CD4-positive, alpha-beta T cell treated with Interleukin-4 for 4 hours (primary cell): ENCODE results near the gene DCTPP1.
A peak's percentile ranks its signal among the peaks of the same experiment; 100 is the strongest.
"Not testable (repeated sequence)": the region's sequence is repeated elsewhere in the genome, so short reads cannot be mapped to it uniquely, and the experiment has no call there.

ENCODE experiments used
- DNase-seq: peaks from one replicate; pipeline ENCODE4 v3.0.0-alpha.2; 2020

The DCTPP1 gene

GRCh38 chr16:30409125-30410060 is 20.4 kb downstream of the DCTPP1 start:
- peak; percentile 90 for DNase-seq

GRCh38 chr16:30407804-30408534 is 21.9 kb downstream of the DCTPP1 start:
- no peak for DNase-seq

GRCh38 chr16:30407102-30407803 is 22.6 kb downstream of the DCTPP1 start, which contains the start of gene ZNF771:
Gene ZNF771, plus strand, starts transcription at chr16:30407606. Its CDS starts 448 bp downstream, at chr16:30408054.
- peak; percentile 82 for DNase-seq

GRCh38 chr16:30406795-30407101 is 23.1 kb downstream of the DCTPP1 start:
- DNase-seq = no peak

- DNase-seq = no peak
Observed at GRCh38 chr16:30401768-30402425, 27.9 kb downstream of the DCTPP1 start.

GRCh38 chr16:30399435-30400186 is 30.2 kb downstream of the DCTPP1 start:
- no peak for DNase-seq

- no peak for DNase-seq
Observed at GRCh38 chr16:30398661-30399434, 31.0 kb downstream of the DCTPP1 start.

- DNase-seq = no peak
Observed at GRCh38 chr16:30397776-30398660, 31.8 kb downstream of the DCTPP1 start.

- DNase-seq = no peak
Observed at GRCh38 chr16:30397056-30397455, 32.8 kb downstream of the DCTPP1 start.

- not testable (repeated sequence) for DNase-seq
Observed at GRCh38 chr16:30396627-30397026, 33.2 kb downstream of the DCTPP1 start.

GRCh38 chr16:30395992-30396585 is 33.7 kb downstream of the DCTPP1 start:
- DNase-seq = no peak

GRCh38 chr16:30395155-30395991 is 34.5 kb downstream of the DCTPP1 start, which contains the start of gene ZNF48:
Gene ZNF48, plus strand, starts transcription at chr16:30395420. Its CDS starts 375 bp downstream, at chr16:30395795.
- peak; percentile 64 for DNase-seq

GRCh38 chr16:30394592-30395154 is 35.2 kb downstream of the DCTPP1 start:
- no peak for DNase-seq

- DNase-seq = no peak
Observed at GRCh38 chr16:30383521-30383920, 46.3 kb downstream of the DCTPP1 start.

- peak; percentile 79 for DNase-seq
Observed at GRCh38 chr16:30382111-30382881, 47.5 kb downstream of the DCTPP1 start, which contains the start of gene SEPTIN1. Gene SEPTIN1, minus strand, starts transcription at chr16:30382561. Its CDS starts 19 bp downstream, at chr16:30382542.

GRCh38 chr16:30381291-30382041 is 48.4 kb downstream of the DCTPP1 start:
- peak; percentile 48 for DNase-seq
